Spleen (tissue), 11 donors: ENCODE data around the gene ATP8A2. TPM values are rescaled to one million over a fixed set of nuclear protein-coding genes. Genes with fewer than 3 reads are reported as not detected.

Source experiments
- DNase-seq: peaks from one replicate; pipeline ENCODE4 v3.0.0-alpha.2; 2020
- H3K27ac ChIP-seq, 8 donors: fragments of 200-600 bp; sonication (generic) in 7 of 8; 1 replicate in 4 of 8; 2 replicates in 4 of 8; pipeline versions ENCODE4 v1.5.0 to v1.8.0; 2016 to 2021; ENCODE audit warnings: inconsistent platforms in 4 of 8, mild to moderate bottlenecking in 4 of 8, moderate library complexity in 1 of 8
- H3K27me3 ChIP-seq, 7 donors: fragments of 200-600 bp; sonication (generic) in 6 of 7; replicated peaks in 1 of 7; 1 replicate in 4 of 7; 2 replicates in 3 of 7; pipeline versions ENCODE4 v1.5.0 to v1.8.0; 2016 to 2021; ENCODE audit warnings: inconsistent platforms in 3 of 7, mild to moderate bottlenecking in 1 of 7
- H3K36me3 ChIP-seq, 6 donors: fragments of 200-600 bp; sonication (generic) in 5 of 6; 1 replicate in 4 of 6; 2 replicates in 2 of 6; pipeline versions ENCODE4 v1.5.0 to v1.8.0; 2016 to 2021; ENCODE audit warnings: inconsistent platforms in 2 of 6
- H3K4me1 ChIP-seq, 6 donors: fragments of 200-600 bp; sonication (generic) in 5 of 6; 1 replicate in 3 of 6; 2 replicates in 3 of 6; pipeline versions ENCODE4 v1.5.0 to v1.8.0; 2016 to 2021; ENCODE audit warnings: inconsistent platforms in 3 of 6
- H3K4me3 ChIP-seq, 8 donors: fragments of 200-600 bp; sonication (generic) in 7 of 8; 1 replicate in 4 of 8; 2 replicates in 4 of 8; pipeline versions ENCODE4 v1.5.0 to v1.8.0; 2016 to 2021; ENCODE audit warnings: inconsistent platforms in 4 of 8, mild to moderate bottlenecking in 4 of 8, moderate library complexity in 2 of 8
- H3K9me3 ChIP-seq, 8 donors: fragments of 200-600 bp; sonication (generic) in 7 of 8; 1 replicate in 4 of 8; 2 replicates in 4 of 8; pipeline versions ENCODE4 v1.5.0 to v1.8.0; 2016 to 2021; ENCODE audit warnings: inconsistent platforms in 4 of 8
- CTCF ChIP-seq, 11 experiments: fragments of 200-600 bp in 7 of 11; fragments of 450-650 bp in 4 of 11; sonication (generic) in 4 of 11; IDR thresholded peaks in 8 of 11; conservative IDR thresholded peaks in 3 of 11; 1 replicate in 7 of 11; 2 replicates in 4 of 11; pipeline versions ENCODE4 v1.4.0 to v1.8.0; 2016 to 2021; ENCODE audit warnings: antibody characterized with exemption in 11 of 11, inconsistent platforms in 4 of 11, mild to moderate bottlenecking in 1 of 11
- POLR2A ChIP-seq, 3 donors: fragments of 450-650 bp; IDR thresholded peaks; one replicate each; pipeline ENCODE4 v1.5.1; 2017; ENCODE audit warnings: antibody characterized with exemption in 3 of 3, mild to moderate bottlenecking in 1 of 3
- POLR2AphosphoS5 ChIP-seq, 3 donors: sonication (generic); formaldehyde crosslinking; IDR thresholded peaks; one replicate each; pipeline ENCODE4 v1.5.1; 2017; ENCODE audit warnings: antibody characterized with exemption in 3 of 3
- WGBS, 5 donors: extraction: QIAGEN DNeasy Blood & Tissue Kit in 3 of 5; methylation state at CpG; one replicate each; pipeline versions ENCODE4 v1.1.5 to v1.1.7; 2013 to 2018; 5-methylcytosine and 5-hydroxymethylcytosine counted together
- intact Hi-C: fragments of 100-400 bp; cut with DNase I; formaldehyde crosslinking; loops from one replicate; pipeline ENCODE4 v1.15.0; 2023; ENCODE audit warnings: low total_unique reads
- polyA plus RNA-seq, 3 donors: library from polyadenylated mRNA; stranded (reverse); fragments of 200-250 nt; gene quantifications; one replicate each; pipeline ENCODE4 v1.2.1, GENCODE V29; 2013
- total RNA-seq, 7 donors: library from RNA; depleted of rRNA in 3 of 7; stranded (reverse); fragments of >200 nt in 3 of 7; fragmentation: NEBNext Ultra II Directional in 4 of 7; extraction: Animal tissue kit (Norgen Biotek cat#: 25700) in 4 of 7; gene quantifications; one replicate each; pipeline versions ENCODE4 v1.1.0 to v1.2.1, GENCODE V29; 2016 to 2021
- donor health status: healthy with polysubstance abuse.
- donor health status: DM: no; HTN: no; CAD: no; lungs with moderate emphysema.
- donor health status: DM: no; HTN: no; CAD: no.
- donor health status: Bipolar disorder and iron deficiency.
- donor health status: healthy.
- donor health status: DM: no; HTN: no; CAD: no.
- donor health status: DM: yes; HTN: yes; CAD: no.

Gene ATP8A2
- total and polyA plus RNA-seq, 10 donors = 0.09 to 0.46 (median 0.25) TPM

- no peaks in the 10 kb centered on the region for H3K36me3 ChIP-seq
- no peaks in the 10 kb centered on the region for H3K9me3 ChIP-seq
- DNase-seq = no peak
- TF ChIP-seq CTCF (IDR thresholded peaks at IDR 0.05 in 8 of 11, conservative IDR thresholded peaks at IDR 0.05 in 3 of 11) (no peak), POLR2AphosphoS5 (IDR thresholded peaks at IDR 0.05) (no peak), POLR2A (IDR thresholded peaks at IDR 0.05) (no peak)
- intact Hi-C loops = no loop called here
- H3K4me3 ChIP-seq = no peak overlapping the region
- 82 to 91% (median 89%) methylated on average over 6 of the region's 6 CpGs for WGBS, 5 donors
- no peaks in the 10 kb centered on the region for H3K4me1 ChIP-seq
- H3K27ac ChIP-seq = no peak overlapping the region
- no peaks in the 10 kb centered on the region for H3K27me3 ChIP-seq
Observed at GRCh38 chr13:25934127-25934526, 562.4 kb downstream of the ATP8A2 start.

GRCh38 chr13:25939961-25940687 lies 568.4 kb downstream of the ATP8A2 start:
- intact Hi-C loops = no loop called here
- no peak for TF ChIP-seq POLR2A (IDR thresholded peaks at IDR 0.05)
- no peak for TF ChIP-seq CTCF (IDR thresholded peaks at IDR 0.05 in 8 of 11, conservative IDR thresholded peaks at IDR 0.05 in 3 of 11)
- TF ChIP-seq POLR2AphosphoS5 (IDR thresholded peaks at IDR 0.05) = no peak
- Histone ChIP-seq H3K4me3 (no peak overlapping the region), H3K36me3 (no peaks in the 10 kb centered on the region), H3K27me3 (no peaks in the 10 kb centered on the region), H3K4me1 (no peaks in the 10 kb centered on the region), H3K9me3 (no peaks in the 10 kb centered on the region), H3K27ac (no peak overlapping the region)
- WGBS, 5 donors = 61 to 77% (median 69%) methylated on average over 24 of the region's 24 CpGs
- DNase-seq = no peak

GRCh38 chr13:25943081-25943480 lies 571.3 kb downstream of the ATP8A2 start:
- Histone ChIP-seq H3K27me3 (no peaks in the 10 kb centered on the region), H3K4me1 (no peaks in the 10 kb centered on the region), H3K36me3 (no peaks in the 10 kb centered on the region), H3K9me3 (no peaks in the 10 kb centered on the region), H3K4me3 (no peak overlapping the region), H3K27ac (no peak overlapping the region)
- 37 to 48% (median 46%) methylated on average over 5 of the region's 5 CpGs for WGBS, 5 donors
- no peak for TF ChIP-seq POLR2AphosphoS5 (IDR thresholded peaks at IDR 0.05)
- no peak for TF ChIP-seq POLR2A (IDR thresholded peaks at IDR 0.05)
- TF ChIP-seq CTCF (IDR thresholded peaks at IDR 0.05 in 8 of 11, conservative IDR thresholded peaks at IDR 0.05 in 3 of 11) = no peak
- intact Hi-C loops = no loop called here
- DNase-seq = no peak

- H3K4me3 ChIP-seq = no peak overlapping the region
- H3K27ac ChIP-seq = no peak overlapping the region
- H3K36me3 ChIP-seq = no peaks in the 10 kb centered on the region
- H3K9me3 ChIP-seq = no peaks in the 10 kb centered on the region
- no peaks in the 10 kb centered on the region for H3K4me1 ChIP-seq
- TF ChIP-seq POLR2A (IDR thresholded peaks at IDR 0.05) (no peak), POLR2AphosphoS5 (IDR thresholded peaks at IDR 0.05) (no peak), CTCF (IDR thresholded peaks at IDR 0.05 in 8 of 11, conservative IDR thresholded peaks at IDR 0.05 in 3 of 11) (no peak)
- intact Hi-C loops = no loop called here
- 79 to 94% (median 87%) methylated on average over 6 of the region's 6 CpGs for whole genome bisulfite sequencing, 5 donors
- DNase-seq = no peak
- no peaks in the 10 kb centered on the region for H3K27me3 ChIP-seq
Observed at GRCh38 chr13:25943658-25944057, 571.9 kb downstream of the ATP8A2 start.
